A549 (cell line): ENCODE results near the gene KRTAP19-7.

Experiments used
- BCL3 ChIP-seq: fragments of >200 bp; sonication (Bioruptor Twin); formaldehyde crosslinking; IDR thresholded peaks from 3 replicates; pipeline ENCODE4 v1.6.1; 2016
- CHD2 ChIP-seq: fragments of 150-350 bp; IDR thresholded peaks from 2 replicates; pipeline ENCODE4 v1.6.1; 2014; ENCODE audit warnings: low read length; ENCODE audit not compliant: partially characterized antibody
- EHF ChIP-seq: fragments of 250-450 bp; sonication (Bioruptor Pico); IDR thresholded peaks from 2 replicates; pipeline ENCODE4 v1.5.0; 2020; ENCODE audit warnings: mild to moderate bottlenecking
- HOXA7 ChIP-seq: fragments of 250-450 bp; sonication (Bioruptor Pico); IDR thresholded peaks from 2 replicates; pipeline ENCODE4 v1.5.0; 2020; ENCODE audit warnings: mild to moderate bottlenecking, moderate library complexity
- MAX ChIP-seq: IDR thresholded peaks from 2 replicates; pipeline ENCODE4 v1.6.1; 2012
- POLR2A ChIP-seq: IDR thresholded peaks from 2 replicates; pipeline ENCODE4 v1.6.1; 2012; ENCODE audit warnings: mild to moderate bottlenecking, low read length
- RNF2 ChIP-seq: fragments of 200-600 bp; sonication (generic); IDR thresholded peaks from 2 replicates; pipeline ENCODE4 v1.6.1; 2016; ENCODE audit warnings: low read depth, mild to moderate bottlenecking, antibody characterized with exemption, moderate library complexity, borderline replicate concordance
- USF2 ChIP-seq: fragments of 450-650 bp; IDR thresholded peaks from 2 replicates; pipeline ENCODE4 v1.6.1; 2014; ENCODE audit warnings: antibody characterized with exemption
- TF ChIP-seq, protein P1 (sequence below): fragments of >200 bp; sonication (Bioruptor Twin); formaldehyde crosslinking; IDR thresholded peaks from 3 replicates; pipeline ENCODE4 v1.5.1; 2016

GRCh38 chr21:30600787-30601186, 39.7 kb upstream of the KRTAP19-7 start, which contains the start of gene KRTAP22-1:
- TF ChIP-seq CHD2: no peak
- no peak for TF ChIP-seq POLR2A
- TF ChIP-seq, protein P1, sequence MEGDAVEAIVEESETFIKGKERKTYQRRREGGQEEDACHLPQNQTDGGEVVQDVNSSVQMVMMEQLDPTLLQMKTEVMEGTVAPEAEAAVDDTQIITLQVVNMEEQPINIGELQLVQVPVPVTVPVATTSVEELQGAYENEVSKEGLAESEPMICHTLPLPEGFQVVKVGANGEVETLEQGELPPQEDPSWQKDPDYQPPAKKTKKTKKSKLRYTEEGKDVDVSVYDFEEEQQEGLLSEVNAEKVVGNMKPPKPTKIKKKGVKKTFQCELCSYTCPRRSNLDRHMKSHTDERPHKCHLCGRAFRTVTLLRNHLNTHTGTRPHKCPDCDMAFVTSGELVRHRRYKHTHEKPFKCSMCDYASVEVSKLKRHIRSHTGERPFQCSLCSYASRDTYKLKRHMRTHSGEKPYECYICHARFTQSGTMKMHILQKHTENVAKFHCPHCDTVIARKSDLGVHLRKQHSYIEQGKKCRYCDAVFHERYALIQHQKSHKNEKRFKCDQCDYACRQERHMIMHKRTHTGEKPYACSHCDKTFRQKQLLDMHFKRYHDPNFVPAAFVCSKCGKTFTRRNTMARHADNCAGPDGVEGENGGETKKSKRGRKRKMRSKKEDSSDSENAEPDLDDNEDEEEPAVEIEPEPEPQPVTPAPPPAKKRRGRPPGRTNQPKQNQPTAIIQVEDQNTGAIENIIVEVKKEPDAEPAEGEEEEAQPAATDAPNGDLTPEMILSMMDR: no peak
- no peak for TF ChIP-seq EHF (CRISPR knock-in tag)
- TF ChIP-seq USF2: no peak
- no peak for TF ChIP-seq MAX
- TF ChIP-seq RNF2: no peak
- TF ChIP-seq HOXA7 (CRISPR knock-in tag): no peak
- no peak for TF ChIP-seq BCL3
